Heart left ventricle (tissue), 13 donors: ENCODE data around the gene PADI2.

Source experiments
- CTCF ChIP-seq, 12 donors: fragments of 200-600 bp; sonication (generic) in 4 of 12; IDR thresholded peaks; one replicate each; pipeline versions ENCODE4 v1.5.0 to v1.8.0; 2018 to 2022; ENCODE audit warnings: antibody characterized with exemption in 12 of 12, mild to moderate bottlenecking in 5 of 12
- POLR2A ChIP-seq, 2 donors: fragments of 450-650 bp; IDR thresholded peaks; one replicate each; pipeline ENCODE4 v1.6.1; 2017; ENCODE audit warnings: antibody characterized with exemption in 2 of 2, mild to moderate bottlenecking in 2 of 2, moderate library complexity in 2 of 2
- donor health status: ischemic (EF 13 %, LVEDD 7.1; RV severe dilation, severe dysfunction).
- donor health status: DM: no; HTN: yes; CAD: no.
- donor health status: DM: no; HTN: no; CAD: no.
- donor health status: ischemic (EF 25% LVEDD 6.9; RV normal size, moderate dysfunction).
- donor health status: ischemic (EF 25% LVEDD 5.7; RV mildly dilated, moderate dysfunction).
- donor health status: ischemic (EF 35%, LVEDD 5.7; RV mildly dilated, moderate dysfunction).
- donor health status: nonischemic (EF 11% LVEDD 7.7; RV severe dilation, severe dysfunction).
- donor health status: DM: yes; HTN: yes; CAD: no.
- donor health status: PGD.
- donor health status: ischemic (EF 29% LVEDD 5.4; RV normal size, mild dysfunction).
- donor health status: nonischemic (EF 23%, LVEDD 6.1; RV moderate dilation, normal function).

GRCh38 chr1:17161137-17161740, 42.0 kb upstream of the PADI2 start:
- no peak for TF ChIP-seq CTCF (IDR thresholded peaks at IDR 0.05)
- TF ChIP-seq POLR2A (IDR thresholded peaks at IDR 0.05): no peak
